Activated T-helper 1 cell treated with anti-CD3 and anti-CD28 coated beads, Interleukin-12 subunit alpha, Interleukin-12 subunit beta, Interleukin-2, Interleukin-4 antibody, amounts not matched to agents 30 ng/mL and 10 ng/mL and 1 ng/mL, durations not matched to agents 14 hours and 24 hours and 36 hours (primary cell): ENCODE measurements around the gene FRG2C. TPM values are rescaled to one million over a fixed set of nuclear protein-coding genes. Genes with fewer than 3 reads are reported as not detected.
"Not testable (repeated sequence)": the region's sequence is repeated elsewhere in the genome, so short reads cannot be mapped to it uniquely, and the experiment has no call there.

Source experiments
- DNase-seq: peaks from one replicate; pipeline ENCODE4 v3.0.0; 2021; ENCODE audit warnings: low spot score
- H3K27ac Mint-ChIP-seq: one replicate; pipeline ENCODE4 v1.8.0; 2021; ENCODE audit warnings: mild to moderate bottlenecking, mixed read lengths
- H3K27me3 Mint-ChIP-seq: one replicate; pipeline ENCODE4 v1.8.0; 2022; ENCODE audit warnings: mild to moderate bottlenecking, moderate library complexity, mixed read lengths; ENCODE audit not compliant: insufficient read depth
- H3K36me3 Mint-ChIP-seq: one replicate; pipeline ENCODE4 v1.8.0; 2021; ENCODE audit warnings: low read depth, mixed read lengths
- H3K4me1 Mint-ChIP-seq: one replicate; pipeline ENCODE4 v1.8.0; 2021; ENCODE audit warnings: low read depth, mixed read lengths
- H3K4me3 Mint-ChIP-seq: one replicate; pipeline ENCODE4 v1.8.0; 2021; ENCODE audit warnings: mild to moderate bottlenecking, moderate library complexity, mixed read lengths
- H3K9me3 Mint-ChIP-seq: one replicate; pipeline ENCODE4 v1.8.0; 2021; ENCODE audit warnings: mixed read lengths
- intact Hi-C: fragments of 100-400 bp; cut with micrococcal nuclease; formaldehyde crosslinking; loops from one replicate; pipeline ENCODE4 v1.15.1; 2024
- total RNA-seq: library from RNA; stranded (reverse); gene quantifications from 2 replicates; pipeline ENCODE4 v1.2.3, GENCODE V29; 2022

Gene FRG2C
- total RNA-seq, 1 donor from 2014 or later: not detected

- H3K27me3 Mint-ChIP-seq: peaks cover 42% of the 10 kb centered on the region
- H3K27ac Mint-ChIP-seq, DNase-seq, H3K4me1 Mint-ChIP-seq, H3K36me3 Mint-ChIP-seq, intact Hi-C loops, H3K4me3 Mint-ChIP-seq: not testable (repeated sequence)
- peaks cover 29% of the 10 kb centered on the region for H3K9me3 Mint-ChIP-seq
These were observed 8.1 kb downstream of the FRG2C start for GRCh38 chr3:75672140-75672775.

- peaks cover 12% of the 10 kb centered on the region for H3K9me3 Mint-ChIP-seq
- H3K27me3 Mint-ChIP-seq, H3K4me3 Mint-ChIP-seq, H3K36me3 Mint-ChIP-seq, DNase-seq, H3K27ac Mint-ChIP-seq, H3K4me1 Mint-ChIP-seq, intact Hi-C loops: not testable (repeated sequence)
These were observed 19.8 kb downstream of the FRG2C start for GRCh38 chr3:75683965-75684364.

- intact Hi-C loops: no loop called here
- no peaks in the 10 kb centered on the region for H3K36me3 Mint-ChIP-seq
- no peak for DNase-seq
- peaks cover 29% of the 10 kb centered on the region for H3K9me3 Mint-ChIP-seq
- H3K4me3 Mint-ChIP-seq: no peak overlapping the region
- H3K4me1 Mint-ChIP-seq: no peaks in the 10 kb centered on the region
- no peaks in the 10 kb centered on the region for H3K27me3 Mint-ChIP-seq
- no peak overlapping the region for H3K27ac Mint-ChIP-seq
These were observed 23.2 kb downstream of the FRG2C start for GRCh38 chr3:75687323-75687722.

- Mint-ChIP-seq H3K9me3 (peaks cover 42% of the 10 kb centered on the region), H3K27me3 (no peaks in the 10 kb centered on the region), H3K4me3 (no peak overlapping the region), H3K27ac (no peak overlapping the region), H3K36me3 (no peaks in the 10 kb centered on the region), H3K4me1 (no peaks in the 10 kb centered on the region)
- intact Hi-C loops: no loop called here
- no peak for DNase-seq
These were observed 27.9 kb downstream of the FRG2C start for GRCh38 chr3:75692061-75692460.

Other genes starting within 250 kb of the FRG2C start
- 5.6 and 6.4 TPM in 2 replicates for gene ZNF717, start 121.2 kb downstream of the FRG2C start, total RNA-seq